GM18526 (cell line): ENCODE data around the gene PSTK.

ENCODE experiments used
- POLR2A ChIP-seq: IDR thresholded peaks from 3 replicates; pipeline ENCODE4 v1.6.1; 2011; ENCODE audit not compliant: insufficient read length; ENCODE audit errors: extremely low read depth

The PSTK gene

GRCh38 chr10:122983898-122984297 is 3.7 kb downstream of the PSTK start:
- no peak for TF ChIP-seq POLR2A

- no peak for TF ChIP-seq POLR2A
Measured at GRCh38 chr10:122984708-122985107, 4.5 kb downstream of the PSTK start.

GRCh38 chr10:122986335-122986734 is 6.1 kb downstream of the PSTK start:
- TF ChIP-seq POLR2A = no peak

GRCh38 chr10:122988501-122988900 is 8.3 kb downstream of the PSTK start:
- no peak for TF ChIP-seq POLR2A

- no peak for TF ChIP-seq POLR2A
Measured at GRCh38 chr10:122990278-122990677, 10.1 kb downstream of the PSTK start.

- TF ChIP-seq POLR2A = no peak
Measured at GRCh38 chr10:122992031-122992585, 11.9 kb downstream of the PSTK start.

- no peak for TF ChIP-seq POLR2A
Measured at GRCh38 chr10:122993797-122994336, 13.7 kb downstream of the PSTK start.

GRCh38 chr10:122995936-122996335 is 15.7 kb downstream of the PSTK start:
- no peak for TF ChIP-seq POLR2A

- no peak for TF ChIP-seq POLR2A
Measured at GRCh38 chr10:122997864-122998263, 17.7 kb downstream of the PSTK start.

GRCh38 chr10:122998360-122998917 is 18.2 kb downstream of the PSTK start:
- no peak for TF ChIP-seq POLR2A

GRCh38 chr10:122998934-122999333 is 18.7 kb downstream of the PSTK start:
- no peak for TF ChIP-seq POLR2A

- TF ChIP-seq POLR2A = no peak
Measured at GRCh38 chr10:122999347-122999746, 19.1 kb downstream of the PSTK start.

- TF ChIP-seq POLR2A = no peak
Measured at GRCh38 chr10:123000155-123000554, 20.0 kb downstream of the PSTK start.

GRCh38 chr10:123001370-123001769 is 21.2 kb downstream of the PSTK start:
- TF ChIP-seq POLR2A = no peak

- TF ChIP-seq POLR2A = no peak
Measured at GRCh38 chr10:123004298-123004697, 24.1 kb downstream of the PSTK start.

- TF ChIP-seq POLR2A = no peak
Measured at GRCh38 chr10:123007558-123008354, 27.6 kb downstream of the PSTK start.
